IPS-NIHi7 (cell line): ENCODE results near the gene TLN1.

ENCODE experiments used
- DNase-seq: peaks from one replicate; pipeline ENCODE4 v3.0.0; 2012; ENCODE audit warnings: mixed read lengths; ENCODE audit errors: extremely low spot score

Gene TLN1

DNA sequence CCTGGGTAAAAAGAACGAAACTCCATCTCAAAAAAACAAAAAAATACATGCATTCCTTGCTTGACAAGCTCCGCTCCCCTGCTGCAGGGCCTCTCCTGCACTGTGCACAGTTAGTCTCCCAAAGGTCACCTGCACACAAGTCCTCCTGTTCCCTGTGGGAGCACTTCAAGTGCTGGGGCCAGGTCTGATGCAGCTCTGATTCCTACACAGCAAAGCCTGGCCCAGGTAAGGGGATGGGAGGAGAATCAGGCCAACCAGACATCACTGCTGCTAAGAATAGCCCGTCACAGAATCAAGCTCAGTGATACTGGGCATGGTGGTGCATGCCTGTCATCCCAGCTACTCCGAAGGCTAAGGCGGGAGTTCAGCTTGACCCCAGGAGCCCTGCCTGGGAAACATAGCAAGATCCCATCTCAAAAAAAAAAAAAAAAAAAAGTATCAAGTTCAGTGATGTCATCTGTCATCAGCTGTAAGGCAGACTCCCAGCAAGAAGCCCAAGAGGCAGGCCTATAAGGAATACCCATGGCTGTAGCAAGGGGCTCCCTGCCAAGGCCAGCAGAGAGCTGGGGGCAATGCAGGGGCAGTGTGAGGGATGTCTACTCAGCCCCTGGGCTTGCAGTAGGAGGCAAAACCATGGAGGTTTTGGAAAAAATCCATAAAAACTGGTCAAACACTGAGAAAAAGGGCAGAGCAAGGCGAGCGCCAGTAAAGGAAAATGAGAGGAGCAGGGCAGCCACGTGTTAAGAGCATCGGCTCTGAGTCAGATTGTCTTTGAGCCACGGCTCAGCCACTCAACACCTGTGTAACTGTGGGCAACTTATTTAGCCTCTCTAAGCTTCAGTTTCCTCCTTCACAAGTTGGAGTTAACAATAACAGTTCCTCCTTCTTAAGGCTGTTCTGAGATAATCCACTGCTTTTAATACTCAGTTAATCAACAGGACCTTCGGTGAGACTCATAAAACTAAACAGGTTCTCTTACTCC, 45.5 kb downstream of the TLN1 start:
- DNase-seq = no peak

DNA sequence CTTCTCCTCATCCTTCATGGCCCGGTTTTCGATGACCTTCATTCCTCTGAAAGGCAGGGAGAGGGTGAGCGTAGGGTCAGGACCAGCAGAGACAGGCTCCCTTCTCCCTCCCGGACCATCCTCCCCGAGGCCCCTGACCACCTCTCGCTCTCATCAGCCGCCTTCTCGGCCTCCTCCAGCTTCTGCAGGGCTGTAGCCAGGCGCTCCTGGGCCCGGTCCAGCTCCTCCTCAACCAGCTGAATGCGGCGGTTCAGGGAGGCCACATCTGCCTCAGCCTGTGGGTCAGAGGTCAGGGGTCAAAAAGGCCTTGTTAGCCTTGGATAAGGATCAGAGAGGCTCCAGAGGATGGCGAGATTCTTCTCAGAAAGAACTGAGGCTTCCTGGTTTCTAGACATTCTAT, 46.5 kb downstream of the TLN1 start:
- DNase-seq = no peak

DNA sequence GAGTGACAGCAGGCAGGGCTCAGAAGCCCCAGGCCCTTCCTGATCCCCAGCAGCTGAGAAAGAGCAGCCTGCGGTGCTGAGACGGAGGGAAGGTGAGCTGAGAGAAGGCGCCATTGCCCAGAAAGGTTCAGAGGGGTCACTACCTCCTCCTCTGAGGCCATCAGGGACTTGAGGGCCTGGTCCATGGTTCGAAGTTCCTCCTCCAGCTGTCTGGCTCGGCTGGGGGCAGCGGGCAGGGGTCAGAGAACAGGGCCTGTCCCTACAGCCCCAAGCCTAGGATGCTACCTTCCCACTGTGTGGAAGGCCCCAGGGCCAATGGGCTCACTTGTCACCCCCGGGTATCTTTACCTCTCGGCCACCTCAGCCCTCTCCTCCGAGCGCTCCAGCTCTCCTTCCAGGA, 47.1 kb downstream of the TLN1 start:
- DNase-seq = no peak

DNA sequence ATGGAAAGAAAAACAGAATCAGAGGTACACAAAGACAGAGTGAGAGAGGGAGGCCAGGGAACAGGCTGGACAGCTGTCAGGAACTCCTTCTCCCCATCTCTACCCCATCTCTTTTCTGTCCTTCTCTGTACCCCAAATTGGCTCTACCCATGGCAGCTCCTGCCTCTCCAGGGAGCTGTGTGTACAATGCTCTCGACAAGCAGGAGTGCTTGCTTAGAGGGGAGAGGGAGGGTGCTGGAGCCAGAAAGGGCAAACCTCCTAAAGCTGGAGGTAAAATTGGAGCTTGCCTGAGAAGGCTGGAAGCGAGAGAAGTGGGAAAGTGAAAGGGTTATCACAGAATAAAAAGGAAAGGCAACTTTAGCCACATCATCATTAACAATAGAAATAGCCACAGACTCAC, 48.7 kb downstream of the TLN1 start:
- no peak for DNase-seq

DNA sequence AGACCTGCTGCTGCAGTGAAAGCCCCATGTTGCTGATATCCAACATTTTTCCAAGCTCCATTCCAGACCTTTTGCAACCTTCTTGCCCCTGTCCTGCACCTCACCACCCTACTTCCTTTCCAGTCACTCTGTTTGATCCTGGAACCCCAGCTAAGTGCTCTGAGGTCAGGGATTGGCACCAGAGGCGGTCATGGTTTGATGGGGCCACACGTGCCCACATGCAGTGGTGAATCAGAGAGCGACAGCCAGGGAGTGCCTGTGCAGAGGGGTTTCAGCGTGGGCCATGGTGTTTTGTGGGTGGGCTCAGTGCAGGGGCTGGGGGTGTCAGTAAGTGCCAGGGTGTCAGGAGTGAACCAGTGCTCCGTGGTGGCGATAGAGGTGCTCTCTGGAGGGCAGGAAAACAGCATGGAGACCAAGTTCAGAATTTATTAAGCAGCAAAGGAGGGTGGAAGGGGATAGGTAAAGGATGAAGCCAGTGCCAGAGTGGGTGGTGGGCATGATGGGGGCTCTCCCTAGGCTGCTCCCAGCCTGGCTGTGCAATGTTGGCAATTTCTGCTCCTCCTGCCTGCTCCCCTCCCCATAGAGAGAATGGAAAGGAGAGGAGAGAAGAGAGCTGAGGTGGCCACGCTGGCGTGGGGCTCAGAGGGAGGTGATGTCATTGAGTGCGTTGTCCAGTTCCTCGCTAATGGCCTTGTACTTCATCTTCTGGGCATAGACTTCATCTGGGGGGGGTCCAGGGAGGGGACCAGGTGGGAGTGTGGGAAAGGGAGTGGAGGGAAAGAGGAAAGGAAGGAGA, 49.3 kb downstream of the TLN1 start:
- DNase-seq = no peak

DNA sequence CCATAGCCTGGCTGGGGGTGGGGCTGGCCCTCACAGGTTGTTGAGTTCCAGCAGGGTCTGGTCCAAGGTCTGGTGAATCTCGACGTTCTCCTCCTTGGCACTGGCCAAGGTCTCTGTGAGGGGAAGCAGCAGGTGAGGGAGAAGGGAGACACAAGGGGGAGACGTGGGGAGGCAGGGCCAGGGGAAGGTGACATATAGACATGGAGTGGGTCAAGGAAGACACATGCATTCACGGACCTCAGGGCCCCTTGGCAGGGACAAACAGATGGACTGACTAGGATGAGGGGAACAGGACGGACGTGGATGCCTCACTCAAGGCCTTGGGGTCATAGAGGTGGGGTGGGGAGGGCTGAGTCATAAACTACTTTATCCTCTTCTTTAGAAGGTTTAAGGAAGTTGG, 49.9 kb downstream of the TLN1 start:
- DNase-seq = no peak

DNA sequence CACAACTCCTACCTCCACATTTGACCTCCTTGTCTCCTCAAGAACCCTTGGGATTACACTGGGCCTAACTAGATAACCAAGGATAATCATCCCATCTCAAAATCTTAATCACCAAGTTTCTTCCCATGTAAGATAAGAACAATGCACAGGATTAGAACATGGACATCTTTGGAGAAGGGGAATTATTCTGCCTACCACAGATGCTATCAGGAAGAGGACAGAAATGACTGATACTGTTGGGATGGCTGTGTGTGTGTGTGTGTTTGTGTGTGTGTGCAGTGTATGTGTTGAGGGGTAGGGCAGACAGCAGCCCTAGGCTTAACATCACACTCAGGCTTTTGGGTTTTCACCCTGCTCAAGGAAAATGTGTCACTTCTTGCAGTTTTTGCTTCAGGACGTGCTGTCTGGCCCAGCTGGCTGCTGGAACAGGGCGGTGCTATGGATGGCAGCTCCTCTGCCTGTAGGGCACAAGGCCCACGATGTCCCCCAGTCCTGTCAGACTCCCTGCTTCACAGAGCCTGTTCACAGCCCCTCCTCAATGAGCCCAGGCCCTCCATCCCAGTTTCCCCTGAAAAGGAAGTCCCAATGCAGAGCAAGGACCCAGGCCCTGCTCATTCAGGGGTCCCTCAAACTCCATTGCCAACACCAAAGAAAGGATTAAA, 50.5 kb downstream of the TLN1 start:
- no peak for DNase-seq

DNA sequence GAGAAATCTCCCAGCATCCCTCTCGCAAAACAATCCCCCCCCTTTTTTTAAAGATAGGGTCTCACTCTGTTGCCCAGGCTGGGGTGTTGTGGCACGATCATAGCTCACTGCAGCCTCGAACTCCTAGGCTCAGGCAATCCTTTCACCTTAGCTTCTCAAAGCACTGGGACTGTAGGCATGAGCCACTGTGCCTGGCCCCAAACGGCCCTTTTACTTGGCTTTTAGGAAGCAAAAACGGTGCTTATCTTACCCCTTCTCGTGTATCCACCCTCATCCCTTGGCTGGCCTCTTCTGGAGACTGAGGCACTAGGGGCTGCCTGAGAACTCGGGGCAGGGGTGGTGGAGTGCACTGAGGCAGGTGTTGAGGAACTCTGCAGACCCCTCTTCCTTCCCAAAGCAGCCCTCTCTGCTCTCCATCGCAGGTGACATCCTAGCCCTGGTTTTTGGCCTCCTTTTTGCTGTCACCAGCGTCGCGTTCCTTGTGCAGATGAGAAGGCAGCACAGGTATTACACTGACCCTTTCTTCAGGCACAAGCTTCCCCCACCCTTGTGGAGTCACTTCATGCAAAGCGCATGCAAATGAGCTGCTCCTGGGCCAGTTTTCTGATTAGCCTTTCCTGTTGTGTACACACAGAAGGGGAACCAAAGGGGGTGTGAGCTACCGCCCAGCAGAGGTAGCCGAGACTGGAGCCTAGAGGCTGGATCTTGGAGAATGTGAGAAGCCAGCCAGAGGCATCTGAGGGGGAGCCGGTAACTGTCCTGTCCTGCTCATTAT, 51.5 kb downstream of the TLN1 start:
- peak; percentile 72 for DNase-seq

DNA sequence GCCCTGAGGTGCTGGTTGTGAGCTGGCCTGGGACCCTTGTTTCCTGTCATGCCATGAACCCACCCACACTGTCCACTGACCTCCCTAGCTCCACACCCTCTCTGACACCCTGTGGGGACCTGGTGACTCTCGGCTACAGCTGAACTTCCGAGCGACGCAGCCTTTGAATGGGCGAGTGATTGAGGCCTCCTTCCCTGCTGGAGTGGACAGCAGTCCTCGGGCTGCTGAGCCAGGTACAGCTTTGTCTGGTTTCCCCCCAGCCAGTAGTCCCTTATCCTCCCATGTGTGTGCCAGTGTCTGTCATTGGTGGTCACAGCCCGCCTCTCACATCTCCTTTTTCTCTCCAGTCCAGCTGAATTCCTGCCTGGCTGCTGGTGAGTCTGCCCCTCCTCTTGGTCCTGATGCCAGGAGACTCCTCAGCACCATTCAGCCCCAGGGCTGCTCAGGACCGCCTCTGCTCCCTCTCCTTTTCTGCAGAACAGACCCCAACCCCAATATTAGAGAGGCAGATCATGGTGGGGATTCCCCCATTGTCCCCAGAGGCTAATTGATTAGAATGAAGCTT, 52.1 kb downstream of the TLN1 start:
- DNase-seq = no peak

DNA sequence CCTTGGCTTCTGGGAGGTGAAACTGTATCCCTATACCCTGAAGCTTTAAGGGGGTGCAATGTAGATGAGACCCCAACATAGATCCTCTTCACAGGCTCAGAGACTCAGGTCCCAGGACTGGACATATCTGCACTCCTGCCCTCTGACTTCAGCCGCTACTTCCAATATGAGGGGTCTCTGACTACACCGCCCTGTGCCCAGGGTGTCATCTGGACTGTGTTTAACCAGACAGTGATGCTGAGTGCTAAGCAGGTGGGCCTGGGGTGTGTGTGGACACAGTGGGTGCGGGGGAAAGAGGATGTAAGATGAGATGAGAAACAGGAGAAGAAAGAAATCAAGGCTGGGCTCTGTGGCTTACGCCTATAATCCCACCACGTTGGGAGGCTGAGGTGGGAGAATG, 52.9 kb downstream of the TLN1 start:
- DNase-seq = no peak

DNA sequence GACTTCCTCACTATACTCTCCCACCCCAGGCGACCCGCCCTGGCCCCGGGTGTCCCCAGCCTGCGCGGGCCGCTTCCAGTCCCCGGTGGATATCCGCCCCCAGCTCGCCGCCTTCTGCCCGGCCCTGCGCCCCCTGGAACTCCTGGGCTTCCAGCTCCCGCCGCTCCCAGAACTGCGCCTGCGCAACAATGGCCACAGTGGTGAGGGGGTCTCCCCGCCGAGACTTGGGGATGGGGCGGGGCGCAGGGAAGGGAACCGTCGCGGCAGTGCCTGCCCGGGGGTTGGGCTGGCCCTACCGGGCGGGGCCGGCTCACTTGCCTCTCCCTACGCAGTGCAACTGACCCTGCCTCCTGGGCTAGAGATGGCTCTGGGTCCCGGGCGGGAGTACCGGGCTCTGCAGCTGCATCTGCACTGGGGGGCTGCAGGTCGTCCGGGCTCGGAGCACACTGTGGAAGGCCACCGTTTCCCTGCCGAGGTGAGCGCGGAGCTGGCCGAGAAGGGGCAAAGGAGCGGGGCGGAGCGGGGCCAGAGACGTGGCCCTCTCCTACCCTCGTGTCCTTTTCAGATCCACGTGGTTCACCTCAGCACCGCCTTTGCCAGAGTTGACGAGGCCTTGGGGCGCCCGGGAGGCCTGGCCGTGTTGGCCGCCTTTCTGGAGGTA, 56.1 kb downstream of the TLN1 start:
- DNase-seq = peak; percentile 90

DNA sequence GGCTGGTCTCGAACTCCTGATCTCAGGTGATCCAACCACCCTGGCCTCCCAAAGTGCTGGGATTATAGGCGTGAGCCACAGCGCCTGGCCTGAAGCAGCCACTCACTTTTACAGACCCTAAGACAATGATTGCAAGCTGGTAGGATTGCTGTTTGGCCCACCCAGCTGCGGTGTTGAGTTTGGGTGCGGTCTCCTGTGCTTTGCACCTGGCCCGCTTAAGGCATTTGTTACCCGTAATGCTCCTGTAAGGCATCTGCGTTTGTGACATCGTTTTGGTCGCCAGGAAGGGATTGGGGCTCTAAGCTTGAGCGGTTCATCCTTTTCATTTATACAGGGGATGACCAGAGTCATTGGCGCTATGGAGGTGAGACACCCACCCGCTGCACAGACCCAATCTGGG, 56.8 kb downstream of the TLN1 start:
- no peak for DNase-seq

DNA sequence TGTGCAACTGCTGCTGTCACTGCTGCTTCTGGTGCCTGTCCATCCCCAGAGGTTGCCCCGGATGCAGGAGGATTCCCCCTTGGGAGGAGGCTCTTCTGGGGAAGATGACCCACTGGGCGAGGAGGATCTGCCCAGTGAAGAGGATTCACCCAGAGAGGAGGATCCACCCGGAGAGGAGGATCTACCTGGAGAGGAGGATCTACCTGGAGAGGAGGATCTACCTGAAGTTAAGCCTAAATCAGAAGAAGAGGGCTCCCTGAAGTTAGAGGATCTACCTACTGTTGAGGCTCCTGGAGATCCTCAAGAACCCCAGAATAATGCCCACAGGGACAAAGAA, 58.0 kb downstream of the TLN1 start:
- DNase-seq = no peak

DNA sequence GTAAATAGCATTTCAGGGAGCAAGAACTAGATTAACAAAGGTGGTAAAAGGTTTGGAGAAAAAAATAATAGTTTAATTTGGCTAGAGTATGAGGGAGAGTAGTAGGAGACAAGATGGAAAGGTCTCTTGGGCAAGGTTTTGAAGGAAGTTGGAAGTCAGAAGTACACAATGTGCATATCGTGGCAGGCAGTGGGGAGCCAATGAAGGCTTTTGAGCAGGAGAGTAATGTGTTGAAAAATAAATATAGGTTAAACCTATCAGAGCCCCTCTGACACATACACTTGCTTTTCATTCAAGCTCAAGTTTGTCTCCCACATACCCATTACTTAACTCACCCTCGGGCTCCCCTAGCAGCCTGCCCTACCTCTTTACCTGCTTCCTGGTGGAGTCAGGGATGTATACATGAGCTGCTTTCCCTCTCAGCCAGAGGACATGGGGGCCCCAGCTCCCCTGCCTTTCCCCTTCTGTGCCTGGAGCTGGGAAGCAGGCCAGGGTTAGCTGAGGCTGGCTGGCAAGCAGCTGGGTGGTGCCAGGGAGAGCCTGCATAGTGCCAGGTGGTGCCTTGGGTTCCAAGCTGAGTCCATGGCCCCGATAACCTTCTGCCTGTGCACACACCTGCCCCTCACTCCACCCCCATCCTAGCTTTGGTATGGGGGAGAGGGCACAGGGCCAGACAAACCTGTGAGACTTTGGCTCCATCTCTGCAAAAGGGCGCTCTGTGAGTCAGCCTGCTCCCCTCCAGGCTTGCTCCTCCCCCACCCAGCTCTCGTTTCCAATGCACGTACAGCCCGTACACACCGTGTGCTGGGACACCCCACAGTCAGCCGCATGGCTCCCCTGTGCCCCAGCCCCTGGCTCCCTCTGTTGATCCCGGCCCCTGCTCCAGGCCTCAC, 58.6 kb downstream of the TLN1 start, which contains the start of gene CA9:
CA9 (plus strand) TSS at position 797 of the 893 bp plus-strand sequence; CDS start at position 829, 32 bp downstream.
- DNase-seq = no peak

DNA sequence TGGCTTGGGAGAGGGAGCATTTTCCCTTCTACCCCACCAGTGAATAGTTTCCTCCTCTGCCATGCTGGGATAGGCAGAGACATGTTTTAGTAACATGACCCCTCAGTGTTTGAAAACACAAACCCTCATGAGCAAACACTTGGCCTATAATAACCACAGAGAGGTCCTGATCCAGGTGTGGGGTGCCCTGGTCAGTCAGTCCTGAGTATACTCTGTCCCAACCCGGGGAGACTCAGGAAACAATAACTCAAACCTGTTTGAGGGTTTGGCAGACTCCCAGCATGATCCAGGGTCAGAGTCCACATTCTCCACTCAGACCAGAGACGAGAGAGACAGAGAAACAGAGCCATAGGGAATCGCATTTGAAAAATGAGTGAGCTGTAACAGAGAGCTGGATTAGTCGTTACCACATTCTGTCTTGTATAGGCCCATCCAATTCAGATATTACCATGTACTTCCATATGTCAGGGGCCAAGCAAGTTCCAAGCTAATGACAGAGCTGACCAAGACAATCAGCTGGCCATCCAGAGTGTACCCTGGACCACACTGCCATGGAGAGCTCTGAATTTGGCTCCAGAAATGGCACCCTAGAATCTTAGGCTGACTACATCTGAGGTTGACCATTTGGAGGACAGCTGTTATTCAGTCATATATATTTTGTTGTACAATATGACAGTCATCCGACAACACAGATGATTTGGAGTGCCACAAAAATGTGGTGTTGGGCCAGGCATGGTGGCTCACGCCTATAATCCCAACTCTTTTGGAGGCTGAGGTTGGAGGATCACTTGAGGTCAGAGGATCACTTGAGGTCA, 62.5 kb downstream of the TLN1 start:
- no peak for DNase-seq

DNA sequence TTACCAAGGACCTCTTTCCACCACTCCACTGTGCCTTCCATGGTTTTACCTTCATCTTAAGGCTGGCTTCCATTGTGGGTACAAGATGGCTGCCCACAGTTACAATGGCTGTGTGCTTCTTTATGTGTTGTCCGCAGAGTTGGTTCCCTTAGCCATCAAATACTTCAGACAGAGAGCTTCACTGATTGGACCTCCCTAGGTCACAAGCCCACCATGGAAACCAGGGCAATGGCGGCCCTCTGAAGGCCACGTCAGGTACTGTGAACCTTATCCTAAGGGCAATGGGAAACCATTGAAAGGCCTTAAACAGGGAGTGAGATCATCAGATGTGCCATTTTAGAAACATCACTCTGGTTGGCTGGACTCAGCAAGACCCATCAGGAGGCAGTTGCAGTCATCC, 64.1 kb downstream of the TLN1 start:
- DNase-seq = no peak

DNA sequence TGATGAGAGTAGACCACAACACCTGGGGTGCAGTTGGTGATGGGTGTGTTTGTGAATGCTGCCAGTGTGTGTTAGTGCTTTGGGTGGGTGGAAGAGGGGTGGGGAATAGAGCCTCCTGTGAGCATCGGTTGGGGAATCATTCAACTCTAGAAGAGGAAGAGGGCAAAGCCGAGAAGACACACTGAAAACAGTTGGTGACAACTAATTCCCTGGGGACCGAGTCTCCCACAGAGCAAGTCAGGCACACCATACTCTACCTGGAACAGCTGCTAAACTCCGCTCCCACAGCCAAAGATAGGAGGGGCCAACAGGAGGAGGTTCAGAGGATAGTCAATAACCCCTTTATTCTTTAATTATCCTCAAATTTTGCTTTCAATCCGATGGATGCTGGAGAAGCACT, 65.4 kb downstream of the TLN1 start:
- DNase-seq = no peak

DNA sequence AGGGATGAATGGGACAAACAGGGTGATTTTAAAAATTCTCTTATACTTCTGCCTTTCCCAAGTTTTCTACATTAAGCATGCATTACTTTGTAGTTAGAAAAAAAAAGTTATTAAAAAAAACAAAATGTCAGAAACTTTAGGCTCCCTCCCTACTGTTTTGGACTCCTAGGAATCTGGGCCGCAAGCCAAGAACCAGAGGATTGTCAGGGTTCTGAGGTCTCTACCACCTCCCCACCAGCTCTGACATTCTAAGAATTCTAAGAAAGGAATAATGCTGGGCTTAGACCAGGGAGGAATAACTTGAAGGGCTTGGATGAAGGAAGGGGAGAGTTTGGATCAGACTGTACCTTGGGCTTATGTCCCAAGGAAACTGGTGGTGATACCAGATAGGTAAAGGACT, 66.0 kb downstream of the TLN1 start:
- DNase-seq = no peak

DNA sequence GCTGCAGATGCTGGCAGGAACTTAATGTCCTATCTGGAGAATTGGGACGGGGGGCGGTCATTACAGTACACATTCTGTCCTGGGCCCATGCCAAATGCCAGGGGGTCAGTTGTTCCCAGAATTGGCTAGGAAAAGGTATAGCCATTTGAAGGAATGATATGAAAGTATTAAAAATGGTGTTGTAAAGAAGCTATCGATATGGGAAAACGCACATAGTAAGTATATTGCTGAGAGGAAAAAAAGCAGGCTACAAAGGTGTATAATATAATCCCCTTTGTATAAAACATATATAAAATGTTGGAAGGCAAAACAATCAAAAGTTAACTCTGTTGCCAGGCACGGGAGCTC, 66.5 kb downstream of the TLN1 start:
- no peak for DNase-seq
